ENCODE measurements around the gene C2CD3. TPM values are rescaled to one million over a fixed set of nuclear protein-coding genes. Genes with fewer than 3 reads are reported as not detected.

C2CD3 gene
- total RNA-seq, 2 experiments from 2014 or later = 31.9 to 35.1 TPM

- H3K9me3 Mint-ChIP-seq = no peaks in the 10 kb centered on the region
- intact Hi-C loops (cut with DNase I, micrococcal nuclease) = no loop called here
- Histone ChIP-seq H3K4me3 (ENCODE audit: low read length) (no peak overlapping the region), H3K27me3 (ENCODE audit: control insufficient read depth in 1 of 2, insufficient read depth in 2 of 2, low read length in 2 of 2) (no peaks in the 10 kb centered on the region), H3K27ac (ENCODE audit: low read depth in 1 of 2, low read length in 2 of 2) (no peak overlapping the region), H3K9me3 (ENCODE audit: control insufficient read depth in 1 of 2, insufficient read depth in 1 of 2, low read length in 2 of 2) (no peaks in the 10 kb centered on the region), H3K36me3 (ENCODE audit: insufficient read depth, low read length) (peaks cover 45% of the 10 kb centered on the region), H3K4me1 (ENCODE audit: insufficient read depth, low read length) (no peaks in the 10 kb centered on the region)
- H3K27ac Mint-ChIP-seq = no peak overlapping the region
- POLR2A ChIA-PET = no interaction called here
- ATAC-seq (ENCODE audit: poor library complexity) (no peak), DNase-seq (no peak)
- no peaks in the 10 kb centered on the region for H3K27me3 Mint-ChIP-seq
- TF ChIP-seq, protein P1, sequence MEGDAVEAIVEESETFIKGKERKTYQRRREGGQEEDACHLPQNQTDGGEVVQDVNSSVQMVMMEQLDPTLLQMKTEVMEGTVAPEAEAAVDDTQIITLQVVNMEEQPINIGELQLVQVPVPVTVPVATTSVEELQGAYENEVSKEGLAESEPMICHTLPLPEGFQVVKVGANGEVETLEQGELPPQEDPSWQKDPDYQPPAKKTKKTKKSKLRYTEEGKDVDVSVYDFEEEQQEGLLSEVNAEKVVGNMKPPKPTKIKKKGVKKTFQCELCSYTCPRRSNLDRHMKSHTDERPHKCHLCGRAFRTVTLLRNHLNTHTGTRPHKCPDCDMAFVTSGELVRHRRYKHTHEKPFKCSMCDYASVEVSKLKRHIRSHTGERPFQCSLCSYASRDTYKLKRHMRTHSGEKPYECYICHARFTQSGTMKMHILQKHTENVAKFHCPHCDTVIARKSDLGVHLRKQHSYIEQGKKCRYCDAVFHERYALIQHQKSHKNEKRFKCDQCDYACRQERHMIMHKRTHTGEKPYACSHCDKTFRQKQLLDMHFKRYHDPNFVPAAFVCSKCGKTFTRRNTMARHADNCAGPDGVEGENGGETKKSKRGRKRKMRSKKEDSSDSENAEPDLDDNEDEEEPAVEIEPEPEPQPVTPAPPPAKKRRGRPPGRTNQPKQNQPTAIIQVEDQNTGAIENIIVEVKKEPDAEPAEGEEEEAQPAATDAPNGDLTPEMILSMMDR (IDR thresholded peaks at IDR 0.05) = no peak
- no peak overlapping the region for H3K4me3 Mint-ChIP-seq
- peaks cover 76% of the 10 kb centered on the region for H3K36me3 Mint-ChIP-seq (ENCODE audit: low read depth)
- no peaks in the 10 kb centered on the region for H3K4me1 Mint-ChIP-seq (ENCODE audit: low read depth)
- CTCF ChIA-PET = no interaction called here
Observed at GRCh38 chr11:74050465-74050864, 120.3 kb downstream of the C2CD3 start.

- ChIA-PET CTCF (no interaction called here), POLR2A (no interaction called here)
- Mint-ChIP-seq H3K4me3 (no peak overlapping the region), H3K27me3 (no peaks in the 10 kb centered on the region), H3K9me3 (no peaks in the 10 kb centered on the region), H3K27ac (no peak overlapping the region), H3K36me3 (ENCODE audit: low read depth) (peaks cover 78% of the 10 kb centered on the region), H3K4me1 (ENCODE audit: low read depth) (no peaks in the 10 kb centered on the region)
- Histone ChIP-seq H3K4me1 (ENCODE audit: insufficient read depth, low read length) (no peaks in the 10 kb centered on the region), H3K9me3 (ENCODE audit: control insufficient read depth in 1 of 2, insufficient read depth in 1 of 2, low read length in 2 of 2) (no peaks in the 10 kb centered on the region), H3K27me3 (ENCODE audit: control insufficient read depth in 1 of 2, insufficient read depth in 2 of 2, low read length in 2 of 2) (no peaks in the 10 kb centered on the region), H3K4me3 (ENCODE audit: low read length) (no peak overlapping the region), H3K27ac (ENCODE audit: low read depth in 1 of 2, low read length in 2 of 2) (no peak overlapping the region), H3K36me3 (ENCODE audit: insufficient read depth, low read length) (peaks cover 38% of the 10 kb centered on the region)
- intact Hi-C loops (cut with DNase I, micrococcal nuclease) = no loop called here
- TF ChIP-seq, protein P1 (IDR thresholded peaks at IDR 0.05) = no peak
- DNase-seq = no peak
- no peak for ATAC-seq (ENCODE audit: poor library complexity)
Observed at GRCh38 chr11:74048993-74049392, 121.8 kb downstream of the C2CD3 start.

- DNase-seq (no peak), ATAC-seq (ENCODE audit: poor library complexity) (no peak)
- TF ChIP-seq, protein P1 (IDR thresholded peaks at IDR 0.05) = no peak
- H3K36me3 ChIP-seq (ENCODE audit: insufficient read depth, low read length) = peaks cover 36% of the 10 kb centered on the region
- H3K27ac ChIP-seq (ENCODE audit: low read depth in 1 of 2, low read length in 2 of 2) = no peak overlapping the region
- CTCF ChIA-PET = interaction anchor here (0.5 to 1.1 kb wide), 2 partner anchors 7 to 81 kb away, joined by 3 read pairs; no protein-coding TSS in a partner anchor
- no peaks in the 10 kb centered on the region for H3K9me3 ChIP-seq (ENCODE audit: control insufficient read depth in 1 of 2, insufficient read depth in 1 of 2, low read length in 2 of 2)
- no peaks in the 10 kb centered on the region for H3K9me3 Mint-ChIP-seq
- intact Hi-C loops (cut with DNase I, micrococcal nuclease) = no loop called here
- H3K4me1 ChIP-seq (ENCODE audit: insufficient read depth, low read length) = no peaks in the 10 kb centered on the region
- no peaks in the 10 kb centered on the region for H3K4me1 Mint-ChIP-seq (ENCODE audit: low read depth)
- H3K27ac Mint-ChIP-seq = no peak overlapping the region
- no peaks in the 10 kb centered on the region for H3K27me3 ChIP-seq (ENCODE audit: control insufficient read depth in 1 of 2, insufficient read depth in 2 of 2, low read length in 2 of 2)
- H3K27me3 Mint-ChIP-seq = no peaks in the 10 kb centered on the region
- no peak overlapping the region for H3K4me3 Mint-ChIP-seq
- POLR2A ChIA-PET = interaction anchor here (0.6 kb wide), 1 partner anchor 48 kb away, joined by 3 read pairs; no protein-coding TSS in a partner anchor
- peaks cover 87% of the 10 kb centered on the region for H3K36me3 Mint-ChIP-seq (ENCODE audit: low read depth)
- H3K4me3 ChIP-seq (ENCODE audit: low read length) = no peak overlapping the region
Observed at GRCh38 chr11:74044538-74044937, 126.3 kb downstream of the C2CD3 start.
